Measurements from ENCODE around the gene PLXNA2.

The PLXNA2 gene

DNA sequence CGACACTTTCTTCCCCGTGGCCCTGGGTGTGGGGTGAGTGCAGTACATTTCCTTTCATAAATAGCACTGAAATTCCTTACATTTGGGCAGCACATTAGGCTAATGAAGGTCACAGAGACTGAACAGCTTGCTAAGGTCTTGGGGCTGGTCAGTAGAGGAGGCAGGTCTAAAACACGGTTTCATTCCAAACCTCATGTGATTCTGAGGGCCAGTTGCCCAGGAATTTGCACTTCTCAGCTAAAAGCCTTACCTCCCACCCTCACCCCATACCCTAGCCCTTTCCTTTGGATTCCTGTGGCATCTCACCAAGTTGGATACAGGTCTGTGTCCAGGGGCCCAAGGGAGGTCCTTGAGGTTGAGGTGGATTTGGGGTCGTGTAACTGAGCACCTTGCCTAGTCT is 185.4 kb downstream of the PLXNA2 start:
- no peak for FAIRE-seq
- TF ChIP-seq, protein P1, sequence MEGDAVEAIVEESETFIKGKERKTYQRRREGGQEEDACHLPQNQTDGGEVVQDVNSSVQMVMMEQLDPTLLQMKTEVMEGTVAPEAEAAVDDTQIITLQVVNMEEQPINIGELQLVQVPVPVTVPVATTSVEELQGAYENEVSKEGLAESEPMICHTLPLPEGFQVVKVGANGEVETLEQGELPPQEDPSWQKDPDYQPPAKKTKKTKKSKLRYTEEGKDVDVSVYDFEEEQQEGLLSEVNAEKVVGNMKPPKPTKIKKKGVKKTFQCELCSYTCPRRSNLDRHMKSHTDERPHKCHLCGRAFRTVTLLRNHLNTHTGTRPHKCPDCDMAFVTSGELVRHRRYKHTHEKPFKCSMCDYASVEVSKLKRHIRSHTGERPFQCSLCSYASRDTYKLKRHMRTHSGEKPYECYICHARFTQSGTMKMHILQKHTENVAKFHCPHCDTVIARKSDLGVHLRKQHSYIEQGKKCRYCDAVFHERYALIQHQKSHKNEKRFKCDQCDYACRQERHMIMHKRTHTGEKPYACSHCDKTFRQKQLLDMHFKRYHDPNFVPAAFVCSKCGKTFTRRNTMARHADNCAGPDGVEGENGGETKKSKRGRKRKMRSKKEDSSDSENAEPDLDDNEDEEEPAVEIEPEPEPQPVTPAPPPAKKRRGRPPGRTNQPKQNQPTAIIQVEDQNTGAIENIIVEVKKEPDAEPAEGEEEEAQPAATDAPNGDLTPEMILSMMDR (IDR thresholded peaks at IDR 0.05; ENCODE audit: insufficient read depth, missing control alignments): no peak
- no peak for DNase-seq (ENCODE audit: insufficient read length, low spot score)

DNA sequence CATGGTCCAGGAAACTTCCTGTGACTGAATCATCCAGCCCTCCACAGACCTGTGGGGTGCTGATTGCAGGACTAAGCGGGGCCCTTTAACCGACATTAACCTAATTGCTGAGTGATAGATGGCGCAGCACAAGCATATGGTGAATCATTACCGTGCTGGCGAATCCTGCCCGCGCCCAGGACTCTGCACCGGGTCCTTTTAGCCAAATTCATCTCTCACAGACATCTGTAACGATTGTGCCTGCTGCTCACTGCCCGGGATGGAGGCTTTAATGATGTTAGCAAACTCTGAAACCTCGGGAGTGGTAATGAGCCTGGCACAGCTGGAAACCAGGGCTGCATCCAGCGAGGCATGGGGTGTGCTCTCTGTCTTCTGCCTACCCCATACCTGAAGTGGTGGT is 185.9 kb downstream of the PLXNA2 start:
- no peak for DNase-seq (ENCODE audit: insufficient read length, low spot score)
- TF ChIP-seq, protein P1 (IDR thresholded peaks at IDR 0.05; ENCODE audit: insufficient read depth, missing control alignments): no peak
- FAIRE-seq: no peak

DNA sequence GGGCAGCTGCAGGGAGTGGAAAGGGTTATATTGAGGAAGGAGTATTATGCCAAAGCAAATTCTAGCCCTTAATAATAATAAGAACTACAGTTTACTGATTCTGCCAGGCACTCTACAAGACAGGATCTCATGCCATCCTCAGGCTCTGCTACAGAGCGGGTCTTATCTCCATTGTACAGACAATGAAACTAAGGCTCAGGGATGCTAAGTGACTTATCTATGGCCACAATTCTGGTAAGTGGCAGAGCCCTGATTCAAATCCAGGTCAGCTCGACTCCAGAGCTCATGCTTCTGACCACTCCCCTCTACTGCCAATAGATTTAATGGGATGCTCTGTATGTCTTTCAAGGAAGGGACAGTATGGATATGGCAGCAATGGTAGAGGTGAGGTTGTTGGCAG is 187.1 kb downstream of the PLXNA2 start:
- FAIRE-seq: no peak
- DNase-seq (ENCODE audit: insufficient read length, low spot score): no peak
- TF ChIP-seq, protein P1 (IDR thresholded peaks at IDR 0.05; ENCODE audit: insufficient read depth, missing control alignments): no peak

DNA sequence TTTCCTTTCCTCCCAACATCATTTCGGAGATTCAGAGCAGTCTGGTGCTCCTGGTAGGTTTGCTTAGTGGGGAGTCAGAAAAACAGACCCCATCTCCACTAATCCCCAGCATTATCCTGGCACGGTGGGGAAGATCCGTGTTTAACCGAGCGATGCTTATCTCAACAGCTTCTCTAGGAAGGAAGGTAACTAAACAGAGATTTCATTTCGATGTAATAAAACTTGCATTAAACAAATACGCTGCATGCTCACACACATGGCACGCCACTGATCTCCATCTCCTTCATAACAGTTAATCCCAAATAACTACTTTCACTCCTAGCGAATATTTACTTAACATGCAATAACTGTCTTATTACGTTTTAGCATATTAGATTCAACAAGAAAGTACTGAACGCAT is 188.6 kb downstream of the PLXNA2 start:
- DNase-seq (ENCODE audit: insufficient read length, low spot score) (no peak), FAIRE-seq (no peak)
- TF ChIP-seq, protein P1 (IDR thresholded peaks at IDR 0.05; ENCODE audit: insufficient read depth, missing control alignments): no peak

DNA sequence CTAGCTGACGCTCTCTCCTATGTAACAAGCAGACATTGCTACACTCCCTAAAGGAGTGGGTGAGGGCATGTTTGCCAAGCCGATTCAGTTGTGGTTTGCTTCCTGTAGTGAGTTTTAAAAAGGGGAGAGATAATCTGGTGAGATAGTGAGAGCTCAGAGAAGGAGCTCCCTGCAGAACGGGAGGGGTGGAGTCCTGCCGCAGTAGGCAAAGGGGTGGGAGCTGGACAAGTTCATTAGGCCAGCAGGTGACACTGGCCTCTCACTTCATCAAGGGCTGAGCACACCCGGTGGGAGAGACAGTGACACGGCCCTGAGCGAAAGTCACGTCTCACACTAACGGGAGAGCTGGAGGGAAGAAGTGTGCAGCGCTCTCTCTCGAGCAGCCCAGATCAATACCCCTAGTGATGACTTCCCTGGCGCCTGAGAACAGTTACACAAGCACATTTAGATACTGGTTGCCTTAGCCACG is 189.2 kb downstream of the PLXNA2 start:
- DNase-seq (ENCODE audit: insufficient read length, low spot score): no peak
- no peak for FAIRE-seq
- TF ChIP-seq, protein P1 (IDR thresholded peaks at IDR 0.05; ENCODE audit: insufficient read depth, missing control alignments): no peak

DNA sequence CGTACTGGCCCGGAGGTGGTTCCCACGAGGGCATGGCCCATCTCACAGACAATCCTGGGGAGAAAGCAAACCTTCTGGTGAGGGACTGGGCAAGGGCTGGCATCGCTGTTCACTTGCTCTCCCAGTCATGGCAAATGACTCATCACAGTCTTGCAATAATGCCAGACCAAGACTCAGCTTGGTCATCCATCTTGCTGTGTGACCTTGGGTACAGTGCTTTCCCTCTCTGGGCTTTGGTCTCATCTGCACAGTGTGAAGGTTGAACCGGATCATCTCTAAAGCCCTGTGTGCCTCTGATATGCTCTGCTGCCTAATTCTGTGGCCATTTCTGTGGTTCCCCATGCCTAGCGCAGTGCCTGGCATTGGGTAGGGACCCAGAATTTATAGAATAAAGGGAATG is 189.7 kb downstream of the PLXNA2 start:
- no peak for FAIRE-seq
- TF ChIP-seq, protein P1 (IDR thresholded peaks at IDR 0.05; ENCODE audit: insufficient read depth, missing control alignments): no peak

DNA sequence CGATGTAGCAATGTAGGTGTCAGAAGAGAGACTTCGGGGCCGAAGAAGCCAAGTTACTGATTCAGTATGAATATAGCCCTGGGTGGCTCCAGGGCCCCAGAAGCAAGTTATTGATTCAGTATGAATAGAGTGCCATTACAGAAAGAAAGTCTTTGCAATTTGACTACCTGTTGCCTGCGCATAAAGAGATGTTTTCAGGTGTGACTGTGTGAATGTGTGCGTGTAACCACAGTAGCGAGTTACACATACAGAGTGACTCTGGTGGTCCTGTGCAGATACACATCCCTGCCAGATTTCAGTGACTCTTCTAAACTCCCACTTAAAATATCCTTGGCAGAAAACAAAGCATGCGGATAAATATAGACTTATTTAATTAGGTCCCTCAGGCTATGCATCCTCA is 190.5 kb downstream of the PLXNA2 start:
- no peak for FAIRE-seq
- no peak for DNase-seq (ENCODE audit: insufficient read length, low spot score)
- TF ChIP-seq, protein P1 (IDR thresholded peaks at IDR 0.05; ENCODE audit: insufficient read depth, missing control alignments): no peak

More for the DNA sequence above, 189.7 kb downstream of the PLXNA2 start:
- no peak for DNase-seq (ENCODE audit: insufficient read length, low spot score)
